ENCODE data around the gene KRTAP4-11. TPM values are rescaled to one million over a fixed set of nuclear protein-coding genes. Genes with fewer than 3 reads are reported as not detected.
"Not testable (repeated sequence)": the region's sequence is repeated elsewhere in the genome, so short reads cannot be mapped to it uniquely, and the experiment has no call there.

Gene KRTAP4-11
- total RNA-seq, 1 experiment from 2014 or later: not detected

- in situ Hi-C loops (cut with HindIII; ENCODE audit: low pct_unique_long_range_greater_than_20kb, low sequenced_read_pairs): no loop called here
- TF ChIP-seq CTCF (IDR thresholded peaks at IDR 0.05) (no peak), SIN3A (IDR thresholded peaks at IDR 0.05; ENCODE audit: borderline replicate concordance, insufficient read depth, low read depth, low read length) (no peak), POLR2AphosphoS5 (IDR thresholded peaks at IDR 0.05; ENCODE audit: low read depth, low read length) (no peak), TCF7L2 (IDR thresholded peaks at IDR 0.05; ENCODE audit: low read depth, low read length) (no peak)
- TF ChIP-seq, protein P1, sequence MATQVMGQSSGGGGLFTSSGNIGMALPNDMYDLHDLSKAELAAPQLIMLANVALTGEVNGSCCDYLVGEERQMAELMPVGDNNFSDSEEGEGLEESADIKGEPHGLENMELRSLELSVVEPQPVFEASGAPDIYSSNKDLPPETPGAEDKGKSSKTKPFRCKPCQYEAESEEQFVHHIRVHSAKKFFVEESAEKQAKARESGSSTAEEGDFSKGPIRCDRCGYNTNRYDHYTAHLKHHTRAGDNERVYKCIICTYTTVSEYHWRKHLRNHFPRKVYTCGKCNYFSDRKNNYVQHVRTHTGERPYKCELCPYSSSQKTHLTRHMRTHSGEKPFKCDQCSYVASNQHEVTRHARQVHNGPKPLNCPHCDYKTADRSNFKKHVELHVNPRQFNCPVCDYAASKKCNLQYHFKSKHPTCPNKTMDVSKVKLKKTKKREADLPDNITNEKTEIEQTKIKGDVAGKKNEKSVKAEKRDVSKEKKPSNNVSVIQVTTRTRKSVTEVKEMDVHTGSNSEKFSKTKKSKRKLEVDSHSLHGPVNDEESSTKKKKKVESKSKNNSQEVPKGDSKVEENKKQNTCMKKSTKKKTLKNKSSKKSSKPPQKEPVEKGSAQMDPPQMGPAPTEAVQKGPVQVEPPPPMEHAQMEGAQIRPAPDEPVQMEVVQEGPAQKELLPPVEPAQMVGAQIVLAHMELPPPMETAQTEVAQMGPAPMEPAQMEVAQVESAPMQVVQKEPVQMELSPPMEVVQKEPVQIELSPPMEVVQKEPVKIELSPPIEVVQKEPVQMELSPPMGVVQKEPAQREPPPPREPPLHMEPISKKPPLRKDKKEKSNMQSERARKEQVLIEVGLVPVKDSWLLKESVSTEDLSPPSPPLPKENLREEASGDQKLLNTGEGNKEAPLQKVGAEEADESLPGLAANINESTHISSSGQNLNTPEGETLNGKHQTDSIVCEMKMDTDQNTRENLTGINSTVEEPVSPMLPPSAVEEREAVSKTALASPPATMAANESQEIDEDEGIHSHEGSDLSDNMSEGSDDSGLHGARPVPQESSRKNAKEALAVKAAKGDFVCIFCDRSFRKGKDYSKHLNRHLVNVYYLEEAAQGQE (IDR thresholded peaks at IDR 0.05; ENCODE audit: insufficient read depth in 1 of 2, low read depth in 2 of 2, low read length in 1 of 2): no peak
- Histone ChIP-seq H3K4me1 (ENCODE audit: control insufficient read depth, insufficient read depth, low read length) (no peaks in the 10 kb centered on the region), H3K36me3 (ENCODE audit: control insufficient read depth, insufficient read depth, low read length) (no peaks in the 10 kb centered on the region), H3K27ac (ENCODE audit: low read length) (no peak overlapping the region), H3K4me3 (ENCODE audit: low read depth in 2 of 2, low read length in 2 of 2) (no peak overlapping the region), H3K27me3 (ENCODE audit: control insufficient read depth, insufficient read depth, low read length) (no peaks in the 10 kb centered on the region), H3K9me3 (ENCODE audit: control insufficient read depth, insufficient read depth, low read depth, low read length) (no peaks in the 10 kb centered on the region)
- DNase-seq (ENCODE audit: low read depth, low spot score) (no peak), ATAC-seq (no peak)
- CTCF ChIA-PET: no interaction called here
- no TSS peak for BruUV-seq (replicated peaks)
- intact Hi-C loops (cut with micrococcal nuclease; ENCODE audit: unreplicated experiment): no loop called here
- POLR2A ChIA-PET: no interaction called here
These were observed 3.6 kb upstream of the KRTAP4-11 start for GRCh38 chr17:41121742-41122141.

DNA sequence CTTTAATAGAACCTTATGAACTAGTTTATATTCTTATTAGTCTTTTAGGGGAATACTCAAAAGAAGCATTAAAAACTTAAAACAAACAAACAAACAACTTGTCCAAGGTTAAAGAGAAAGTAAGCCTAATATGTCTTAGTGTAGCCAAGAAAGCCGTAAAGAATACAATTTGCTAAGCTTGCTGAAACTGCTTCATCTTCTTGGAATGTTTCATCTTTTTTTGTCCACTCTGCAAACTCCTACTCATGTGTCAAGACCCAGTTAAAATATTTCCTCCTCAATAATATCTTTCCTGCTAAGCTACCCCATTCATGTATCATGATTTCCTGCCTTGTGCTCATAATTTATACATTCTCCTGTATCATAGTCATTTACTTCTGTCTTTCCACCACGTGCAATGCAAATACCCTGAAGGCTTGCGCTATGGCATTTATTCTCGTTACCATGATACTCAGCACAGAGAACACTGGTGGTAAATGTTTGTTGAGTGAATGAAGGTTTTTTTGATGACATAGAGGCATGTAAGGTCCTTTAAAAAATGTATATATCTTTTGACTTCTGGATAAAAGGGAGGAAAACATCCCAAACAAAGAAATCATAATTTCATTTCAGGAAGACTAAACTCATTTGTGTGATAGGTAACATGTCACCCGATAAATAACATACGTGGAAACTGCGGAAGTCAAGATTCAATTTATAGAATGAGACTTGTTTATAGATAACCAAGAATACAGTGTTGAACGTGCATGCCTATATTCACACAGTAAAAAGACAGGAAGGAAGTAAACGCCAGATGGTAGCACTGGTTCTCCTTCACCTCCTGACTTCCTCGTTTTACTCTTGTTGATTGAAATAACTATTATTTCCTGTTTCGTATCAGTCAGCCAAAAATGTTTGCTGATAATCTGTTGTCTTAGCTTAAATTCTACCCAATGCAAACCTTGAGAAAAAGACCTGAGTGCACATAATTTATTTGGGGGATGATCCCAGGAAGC, 1.8 kb upstream of the KRTAP4-11 start:
- H3K9me3 ChIP-seq (ENCODE audit: control insufficient read depth, insufficient read depth, low read depth, low read length); H3K27ac ChIP-seq (ENCODE audit: low read length); DNase-seq (ENCODE audit: low read depth, low spot score); H3K4me3 ChIP-seq (ENCODE audit: low read depth in 2 of 2, low read length in 2 of 2); CTCF ChIA-PET; BruUV-seq (replicated peaks); intact Hi-C loops (cut with micrococcal nuclease; ENCODE audit: unreplicated experiment); in situ Hi-C loops (cut with HindIII; ENCODE audit: low pct_unique_long_range_greater_than_20kb, low sequenced_read_pairs); H3K36me3 ChIP-seq (ENCODE audit: control insufficient read depth, insufficient read depth, low read length); H3K27me3 ChIP-seq (ENCODE audit: control insufficient read depth, insufficient read depth, low read length); H3K4me1 ChIP-seq (ENCODE audit: control insufficient read depth, insufficient read depth, low read length); POLR2A ChIA-PET: not testable (repeated sequence)
- ATAC-seq: 0 out of 2 replicates have a peak, but pooled peaks have one; percentile 48

GRCh38 chr17:41118721-41119120, 548 bp upstream of the KRTAP4-11 start:
- POLR2A ChIA-PET: no interaction called here
- intact Hi-C loops (cut with micrococcal nuclease; ENCODE audit: unreplicated experiment) (no loop called here), in situ Hi-C loops (cut with HindIII; ENCODE audit: low pct_unique_long_range_greater_than_20kb, low sequenced_read_pairs) (no loop called here)
- CTCF ChIA-PET: no interaction called here
- no peak for DNase-seq (ENCODE audit: low read depth, low spot score)
- Histone ChIP-seq H3K9me3 (ENCODE audit: control insufficient read depth, insufficient read depth, low read depth, low read length) (no peaks in the 10 kb centered on the region), H3K36me3 (ENCODE audit: control insufficient read depth, insufficient read depth, low read length) (no peaks in the 10 kb centered on the region), H3K4me1 (ENCODE audit: control insufficient read depth, insufficient read depth, low read length) (no peaks in the 10 kb centered on the region), H3K27ac (ENCODE audit: low read length) (no peak overlapping the region), H3K27me3 (ENCODE audit: control insufficient read depth, insufficient read depth, low read length) (no peaks in the 10 kb centered on the region), H3K4me3 (ENCODE audit: low read depth in 2 of 2, low read length in 2 of 2) (no peak overlapping the region)
- BruUV-seq (replicated peaks): no TSS peak
- TF ChIP-seq SIN3A (IDR thresholded peaks at IDR 0.05; ENCODE audit: borderline replicate concordance, insufficient read depth, low read depth, low read length) (no peak), POLR2AphosphoS5 (IDR thresholded peaks at IDR 0.05; ENCODE audit: low read depth, low read length) (no peak), TCF7L2 (IDR thresholded peaks at IDR 0.05; ENCODE audit: low read depth, low read length) (no peak), CTCF (IDR thresholded peaks at IDR 0.05) (no peak)
- TF ChIP-seq, protein P1 (IDR thresholded peaks at IDR 0.05; ENCODE audit: insufficient read depth in 1 of 2, low read depth in 2 of 2, low read length in 1 of 2): no peak
- ATAC-seq: no peak

All from Panc1 (cell line).